GM12878 (cell line): ENCODE measurements around the gene MEMO1. TPM values are rescaled to one million over a fixed set of nuclear protein-coding genes. Genes with fewer than 3 reads are reported as not detected.
"Not testable (repeated sequence)": the region's sequence is repeated elsewhere in the genome, so short reads cannot be mapped to it uniquely, and the experiment has no call there.

Source experiments
- ATAC-seq: fragments of 200-7000 bp; cut with Tn5 transposase; 3 replicates; pipeline ENCODE4 v1.9.1; 2020; ENCODE audit warnings: mild to moderate bottlenecking, moderate library complexity
- BruUV-seq: library from RNA; stranded (reverse); fragments of 400-500 nt; replicated peaks from 2 replicates; lab custom pipeline; 2021; lab: Mats Ljungman, UMichigan
- CTCF ChIA-PET: fragments of 300-600 bp; sonication (Branson Sonifier 250); formaldehyde crosslinking; extraction: SDS; loops from one replicate; lab custom pipeline; 2021; ENCODE audit warnings: inconsistent platforms; lab: Yijun Ruan, JAX
- POLR2A ChIA-PET: fragments of 350-600 bp; formaldehyde crosslinking; extraction: SDS; loops from one replicate; lab custom pipeline; 2021; ENCODE audit warnings: inconsistent platforms; lab: Charles Lee
- RAD21 ChIA-PET: fragments of 300-600 bp; sonication (Branson Sonifier 250); formaldehyde crosslinking; loops from one replicate; lab custom pipeline; 2023; ENCODE audit warnings: antibody characterized with exemption; ENCODE audit not compliant: unreplicated experiment; lab: Charles Lee
- SMC1A ChIA-PET: fragments of 300-600 bp; sonication (Branson Sonifier 250); formaldehyde crosslinking; loops from one replicate; lab custom pipeline; 2023; ENCODE audit not compliant: unreplicated experiment, uncharacterized antibody; lab: Charles Lee
- DNase-seq: peaks from one replicate; pipeline ENCODE4 v3.0.0-alpha.2; 2011; ENCODE audit warnings: low read depth, low spot score
- FAIRE-seq: peaks from 3 replicates; lab custom pipeline; 2011; peaks lifted over from hg19 to GRCh38; lab: Jason Lieb, UNC
- H2AFZ ChIP-seq: 2 replicates; pipeline ENCODE4 v1.6.0; 2011; ENCODE audit warnings: low read depth, low read length, control low read depth; ENCODE audit not compliant: control insufficient read depth
- H3K27ac ChIP-seq: 2 replicates; pipeline ENCODE4 v1.5.1; 2011; ENCODE audit warnings: control low read depth; ENCODE audit not compliant: control insufficient read depth, insufficient read depth
- H3K27me3 ChIP-seq, 2 experiments: replicated peaks in 1 of 2; 2 replicates each; pipeline versions ENCODE4 v1.6.0 to v1.6.1; 2011; ENCODE audit warnings: low read length in 1 of 2; ENCODE audit not compliant: control insufficient read depth in 2 of 2, insufficient read depth in 2 of 2
- H3K36me3 ChIP-seq, 2 experiments: 2 replicates each; pipeline ENCODE4 v1.5.1; 2011; ENCODE audit warnings: low read length in 1 of 2; ENCODE audit not compliant: control insufficient read depth in 2 of 2, insufficient read depth in 2 of 2
- H3K4me1 ChIP-seq: 2 replicates; pipeline ENCODE4 v1.6.1; 2011; ENCODE audit warnings: mild to moderate bottlenecking, low read length, moderate library complexity, mixed read lengths; ENCODE audit not compliant: control insufficient read depth, insufficient read depth
- H3K4me2 ChIP-seq: 2 replicates; pipeline ENCODE4 v1.6.0; 2011; ENCODE audit warnings: control low read depth; ENCODE audit not compliant: control insufficient read depth, insufficient read depth
- H3K4me3 ChIP-seq: fragments of 200-600 bp; sonication (generic); 2 replicates; pipeline ENCODE4 v1.5.1; 2016
- H3K79me2 ChIP-seq: 2 replicates; pipeline ENCODE4 v1.6.0; 2011; ENCODE audit warnings: low read length; ENCODE audit not compliant: control insufficient read depth, insufficient read depth
- H3K9ac ChIP-seq: 2 replicates; pipeline ENCODE4 v1.8.0; 2011; ENCODE audit warnings: low read length, control low read depth, mixed read lengths; ENCODE audit not compliant: control insufficient read depth, insufficient read depth
- H3K9me3 ChIP-seq: replicated peaks from 3 replicates; pipeline ENCODE4 v1.5.1; 2011; ENCODE audit warnings: mild to moderate bottlenecking, low read length; ENCODE audit not compliant: control insufficient read depth, insufficient read depth
- H4K20me1 ChIP-seq: 2 replicates; pipeline ENCODE4 v1.6.0; 2011; ENCODE audit not compliant: control insufficient read depth, insufficient read depth
- BMI1 ChIP-seq: fragments of 450-650 bp; IDR thresholded peaks from 2 replicates; pipeline ENCODE4 v1.6.1; 2016; ENCODE audit warnings: mild to moderate bottlenecking, moderate library complexity, borderline replicate concordance
- RAD21 ChIP-seq: IDR thresholded peaks from 2 replicates; pipeline ENCODE4 v1.6.1; 2011; ENCODE audit warnings: mild to moderate bottlenecking, low read depth, low read length, moderate library complexity; ENCODE audit not compliant: insufficient read depth
- ZNF622 ChIP-seq: fragments of 450-650 bp; IDR thresholded peaks from 2 replicates; pipeline ENCODE4 v1.6.1; 2017; ENCODE audit warnings: mild to moderate bottlenecking, inconsistent platforms
- WGBS: methylation state at CpG from one replicate; pipeline ENCODE4 v1.1.6; 2016; ENCODE audit warnings: low lambda C conversion rate; ENCODE audit not compliant: insufficient replicate concordance, insufficient coverage; ENCODE audit errors: missing lambda C conversion rate; 5-methylcytosine and 5-hydroxymethylcytosine counted together
- in situ Hi-C: fragments of 300-500 bp; cut with MboI; formaldehyde crosslinking; loops from 9 replicates; pipeline ENCODE4 v1.14.3; 2018; ENCODE audit warnings: mixed read lengths
- intact Hi-C: fragments of 100-400 bp; cut with micrococcal nuclease; formaldehyde crosslinking; loops from one replicate; pipeline ENCODE4 v1.14.2; 2022; ENCODE audit not compliant: unreplicated experiment
- polyA plus RNA-seq, 11 experiments: library from polyadenylated mRNA; depleted of rRNA in 4 of 11; unstranded in 6 of 11; stranded (reverse) in 5 of 11; fragments of >200 nt; fragmentation: Nextera tagmentation in 4 of 11; fragmentation: Illumina TruSeq in 1 of 11; extraction: Ambion mirVana in 4 of 11; extraction: Trizol in 1 of 11; gene quantifications; 1 replicate in 1 of 11; 2 replicates in 10 of 11; pipeline versions ENCODE4 v1.2.1 to v1.2.3, GENCODE V29; 2011 to 2016; ENCODE audit warnings: inconsistent platforms in 2 of 11, missing spikeins in 2 of 11, low read depth in 1 of 11
- total RNA-seq, 4 experiments: library from RNA; depleted of rRNA in 3 of 4; stranded (reverse); fragments of >200 nt in 3 of 4; fragmentation: Illumina TruSeq in 1 of 4; extraction: Trizol in 1 of 4; gene quantifications; 2 replicates each; pipeline versions ENCODE4 v1.2.1 to v1.2.3, GENCODE V29; 2013 to 2021
- TF ChIP-seq, protein P1 (sequence below): fragments of 450-650 bp; IDR thresholded peaks from 2 replicates; pipeline ENCODE4 v1.6.1; 2017; ENCODE audit warnings: mild to moderate bottlenecking, moderate library complexity
- TF ChIP-seq, protein P2 (sequence below): IDR thresholded peaks from 2 replicates; pipeline ENCODE4 v1.6.1; 2012; ENCODE audit warnings: low read depth, low read length, improper control_type of control experiment
- TF ChIP-seq, protein P3 (sequence below), 3 experiments: IDR thresholded peaks in 2 of 3; conservative IDR thresholded peaks in 1 of 3; 2 replicates each; pipeline ENCODE4 v1.5.1; 2011; ENCODE audit warnings: low read depth in 3 of 3, low read length in 3 of 3, mild to moderate bottlenecking in 3 of 3, control low read depth in 2 of 3, moderate library complexity in 2 of 3, inconsistent platforms in 1 of 3, mixed read lengths in 1 of 3; ENCODE audit not compliant: control insufficient read depth in 2 of 3, insufficient read depth in 1 of 3; ENCODE audit errors: extremely low read depth in 1 of 3
- TF ChIP-seq, protein P4 (sequence below): fragments of 450-650 bp; IDR thresholded peaks from 2 replicates; pipeline ENCODE4 v1.6.1; 2014; ENCODE audit warnings: mild to moderate bottlenecking

Gene MEMO1
- total and polyA plus RNA-seq, 10 of the 15 experiments (the other 5 are each of a cell fraction or from before 2014, with no cell fraction given) = 39.8 to 99.1 (median 72.2) TPM

DNA sequence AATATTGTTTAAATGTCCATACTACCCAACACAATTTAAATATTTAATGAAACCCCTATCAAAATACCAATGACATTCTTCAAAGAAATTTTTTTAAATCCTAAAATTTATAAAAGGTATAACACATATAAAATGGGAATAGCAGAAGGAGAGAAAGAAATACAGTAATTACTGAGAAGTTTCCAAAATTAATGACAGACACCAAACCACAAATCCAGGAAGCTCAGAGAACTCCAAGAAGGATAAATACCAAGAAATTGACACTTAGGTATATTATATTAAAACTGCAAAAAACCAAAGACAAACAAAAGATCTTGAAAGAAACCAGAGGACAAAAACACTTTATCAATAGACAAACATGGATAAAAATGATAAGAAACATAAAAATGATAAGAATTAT is 101.1 kb downstream of the MEMO1 start:
- H3K4me1 ChIP-seq = no peaks in the 10 kb centered on the region; the same call in 1 of the 2 replicates
- POLR2A ChIA-PET = no interaction called here
- H3K9me3 ChIP-seq = no peaks in the 10 kb centered on the region
- CTCF ChIA-PET = interaction anchor here (0.7 kb wide), 1 partner anchor 165 kb away, joined by 3 read pairs; no protein-coding TSS in a partner anchor
- H3K27ac ChIP-seq = no peak overlapping the region
- SMC1A ChIA-PET = interaction anchor here (0.9 kb wide), 1 partner anchor 15 kb away, joined by 3 read pairs; no protein-coding TSS in a partner anchor
- no peaks in the 10 kb centered on the region for H3K79me2 ChIP-seq
- no peaks in the 10 kb centered on the region for H3K27me3 ChIP-seq
- no peak overlapping the region for H3K4me2 ChIP-seq
- H3K9ac ChIP-seq = no peak overlapping the region
- ATAC-seq (no peak), FAIRE-seq (no peak), DNase-seq (no peak)
- no peak overlapping the region for H3K4me3 ChIP-seq
- BruUV-seq = no TSS peak
- in situ Hi-C loops = no loop called here
- intact Hi-C loops = no loop called here
- no peaks in the 10 kb centered on the region for H4K20me1 ChIP-seq
- TF ChIP-seq, protein P1, sequence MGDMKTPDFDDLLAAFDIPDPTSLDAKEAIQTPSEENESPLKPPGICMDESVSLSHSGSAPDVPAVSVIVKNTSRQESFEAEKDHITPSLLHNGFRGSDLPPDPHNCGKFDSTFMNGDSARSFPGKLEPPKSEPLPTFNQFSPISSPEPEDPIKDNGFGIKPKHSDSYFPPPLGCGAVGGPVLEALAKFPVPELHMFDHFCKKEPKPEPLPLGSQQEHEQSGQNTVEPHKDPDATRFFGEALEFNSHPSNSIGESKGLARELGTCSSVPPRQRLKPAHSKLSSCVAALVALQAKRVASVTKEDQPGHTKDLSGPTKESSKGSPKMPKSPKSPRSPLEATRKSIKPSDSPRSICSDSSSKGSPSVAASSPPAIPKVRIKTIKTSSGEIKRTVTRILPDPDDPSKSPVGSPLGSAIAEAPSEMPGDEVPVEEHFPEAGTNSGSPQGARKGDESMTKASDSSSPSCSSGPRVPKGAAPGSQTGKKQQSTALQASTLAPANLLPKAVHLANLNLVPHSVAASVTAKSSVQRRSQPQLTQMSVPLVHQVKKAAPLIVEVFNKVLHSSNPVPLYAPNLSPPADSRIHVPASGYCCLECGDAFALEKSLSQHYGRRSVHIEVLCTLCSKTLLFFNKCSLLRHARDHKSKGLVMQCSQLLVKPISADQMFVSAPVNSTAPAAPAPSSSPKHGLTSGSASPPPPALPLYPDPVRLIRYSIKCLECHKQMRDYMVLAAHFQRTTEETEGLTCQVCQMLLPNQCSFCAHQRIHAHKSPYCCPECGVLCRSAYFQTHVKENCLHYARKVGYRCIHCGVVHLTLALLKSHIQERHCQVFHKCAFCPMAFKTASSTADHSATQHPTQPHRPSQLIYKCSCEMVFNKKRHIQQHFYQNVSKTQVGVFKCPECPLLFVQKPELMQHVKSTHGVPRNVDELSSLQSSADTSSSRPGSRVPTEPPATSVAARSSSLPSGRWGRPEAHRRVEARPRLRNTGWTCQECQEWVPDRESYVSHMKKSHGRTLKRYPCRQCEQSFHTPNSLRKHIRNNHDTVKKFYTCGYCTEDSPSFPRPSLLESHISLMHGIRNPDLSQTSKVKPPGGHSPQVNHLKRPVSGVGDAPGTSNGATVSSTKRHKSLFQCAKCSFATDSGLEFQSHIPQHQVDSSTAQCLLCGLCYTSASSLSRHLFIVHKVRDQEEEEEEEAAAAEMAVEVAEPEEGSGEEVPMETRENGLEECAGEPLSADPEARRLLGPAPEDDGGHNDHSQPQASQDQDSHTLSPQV = no peak
- TF ChIP-seq BMI1 = no peak
- TF ChIP-seq, protein P2, sequence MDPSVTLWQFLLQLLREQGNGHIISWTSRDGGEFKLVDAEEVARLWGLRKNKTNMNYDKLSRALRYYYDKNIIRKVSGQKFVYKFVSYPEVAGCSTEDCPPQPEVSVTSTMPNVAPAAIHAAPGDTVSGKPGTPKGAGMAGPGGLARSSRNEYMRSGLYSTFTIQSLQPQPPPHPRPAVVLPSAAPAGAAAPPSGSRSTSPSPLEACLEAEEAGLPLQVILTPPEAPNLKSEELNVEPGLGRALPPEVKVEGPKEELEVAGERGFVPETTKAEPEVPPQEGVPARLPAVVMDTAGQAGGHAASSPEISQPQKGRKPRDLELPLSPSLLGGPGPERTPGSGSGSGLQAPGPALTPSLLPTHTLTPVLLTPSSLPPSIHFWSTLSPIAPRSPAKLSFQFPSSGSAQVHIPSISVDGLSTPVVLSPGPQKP = no peak
- TF ChIP-seq, protein P3, sequence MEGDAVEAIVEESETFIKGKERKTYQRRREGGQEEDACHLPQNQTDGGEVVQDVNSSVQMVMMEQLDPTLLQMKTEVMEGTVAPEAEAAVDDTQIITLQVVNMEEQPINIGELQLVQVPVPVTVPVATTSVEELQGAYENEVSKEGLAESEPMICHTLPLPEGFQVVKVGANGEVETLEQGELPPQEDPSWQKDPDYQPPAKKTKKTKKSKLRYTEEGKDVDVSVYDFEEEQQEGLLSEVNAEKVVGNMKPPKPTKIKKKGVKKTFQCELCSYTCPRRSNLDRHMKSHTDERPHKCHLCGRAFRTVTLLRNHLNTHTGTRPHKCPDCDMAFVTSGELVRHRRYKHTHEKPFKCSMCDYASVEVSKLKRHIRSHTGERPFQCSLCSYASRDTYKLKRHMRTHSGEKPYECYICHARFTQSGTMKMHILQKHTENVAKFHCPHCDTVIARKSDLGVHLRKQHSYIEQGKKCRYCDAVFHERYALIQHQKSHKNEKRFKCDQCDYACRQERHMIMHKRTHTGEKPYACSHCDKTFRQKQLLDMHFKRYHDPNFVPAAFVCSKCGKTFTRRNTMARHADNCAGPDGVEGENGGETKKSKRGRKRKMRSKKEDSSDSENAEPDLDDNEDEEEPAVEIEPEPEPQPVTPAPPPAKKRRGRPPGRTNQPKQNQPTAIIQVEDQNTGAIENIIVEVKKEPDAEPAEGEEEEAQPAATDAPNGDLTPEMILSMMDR (IDR thresholded peaks at IDR 0.05 in 2 of 3, conservative IDR thresholded peaks at IDR 0.05 in 1 of 3; ENCODE audit: control insufficient read depth in 2 of 3, extremely low read depth in 1 of 3, insufficient read depth in 1 of 3, low read depth in 3 of 3, low read length in 3 of 3) = no peak
- no peak for TF ChIP-seq RAD21
- TF ChIP-seq, protein P4, sequence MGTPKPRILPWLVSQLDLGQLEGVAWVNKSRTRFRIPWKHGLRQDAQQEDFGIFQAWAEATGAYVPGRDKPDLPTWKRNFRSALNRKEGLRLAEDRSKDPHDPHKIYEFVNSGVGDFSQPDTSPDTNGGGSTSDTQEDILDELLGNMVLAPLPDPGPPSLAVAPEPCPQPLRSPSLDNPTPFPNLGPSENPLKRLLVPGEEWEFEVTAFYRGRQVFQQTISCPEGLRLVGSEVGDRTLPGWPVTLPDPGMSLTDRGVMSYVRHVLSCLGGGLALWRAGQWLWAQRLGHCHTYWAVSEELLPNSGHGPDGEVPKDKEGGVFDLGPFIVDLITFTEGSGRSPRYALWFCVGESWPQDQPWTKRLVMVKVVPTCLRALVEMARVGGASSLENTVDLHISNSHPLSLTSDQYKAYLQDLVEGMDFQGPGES = no peak
- no peak for TF ChIP-seq ZNF622
- TF ChIP-seq, all 136 proteins: peak for 0
- H3K36me3 ChIP-seq = peaks cover 0 to 7% of the 10 kb centered on the region in 2 experiments; a peak in 3 of 4 replicates
- RAD21 ChIA-PET = no interaction called here
- H2AFZ ChIP-seq = no peak overlapping the region

DNA sequence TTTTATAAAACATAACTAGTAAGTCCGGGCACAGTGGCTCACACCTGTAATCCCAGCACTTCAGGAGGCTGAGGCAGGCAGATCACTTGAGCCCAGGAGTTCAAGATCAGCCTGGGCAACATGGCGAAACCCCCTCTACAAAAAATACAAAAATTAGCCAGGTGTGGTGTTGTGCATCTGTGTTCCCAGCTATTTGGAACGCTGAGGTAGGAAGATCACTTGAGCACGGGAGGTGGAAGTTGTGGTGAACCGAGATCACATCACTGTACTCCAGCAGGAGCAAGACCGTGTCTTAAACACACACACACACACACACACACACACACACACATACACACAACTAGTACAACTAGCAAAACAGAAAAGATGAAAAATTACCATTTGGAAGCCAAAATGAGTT is 103.3 kb downstream of the MEMO1 start:
- H3K27ac ChIP-seq, CTCF ChIA-PET, in situ Hi-C loops, H3K36me3 ChIP-seq, DNase-seq, H3K9ac ChIP-seq, intact Hi-C loops, H3K4me1 ChIP-seq, H3K4me3 ChIP-seq, H3K79me2 ChIP-seq, H4K20me1 ChIP-seq, H3K9me3 ChIP-seq, SMC1A ChIA-PET, BruUV-seq, H2AFZ ChIP-seq, H3K4me2 ChIP-seq, FAIRE-seq, H3K27me3 ChIP-seq, RAD21 ChIA-PET, ATAC-seq: not testable (repeated sequence)
- WGBS = 93% methylated on average over 6 of the region's 6 CpGs
- POLR2A ChIA-PET = interaction anchor here (1.1 kb wide), 1 partner anchor 14 kb away, joined by 4 read pairs; no protein-coding TSS in a partner anchor
